Measurements from ENCODE around the gene RAD51C.
"Not testable (repeated sequence)": the region's sequence is repeated elsewhere in the genome, so short reads cannot be mapped to it uniquely, and the experiment has no call there.

GRCh38 chr17:58657962-58658803, 34.2 kb upstream of the RAD51C start:
- TF ChIP-seq EZH2 (IDR thresholded peaks at IDR 0.05); POLR2AphosphoS5 (IDR thresholded peaks at IDR 0.05; ENCODE audit: borderline replicate concordance, low read depth, low read length); FOXP2 (optimal IDR thresholded peaks at IDR 0.05; ENCODE audit: control extremely low read depth, extremely low read length, insufficient read depth): not testable (repeated sequence)

Measured in SK-N-MC (cell line).